Measurements from ENCODE around the gene DRC3. TPM values are rescaled to one million over a fixed set of nuclear protein-coding genes. Genes with fewer than 3 reads are reported as not detected.

The DRC3 gene, protein sequence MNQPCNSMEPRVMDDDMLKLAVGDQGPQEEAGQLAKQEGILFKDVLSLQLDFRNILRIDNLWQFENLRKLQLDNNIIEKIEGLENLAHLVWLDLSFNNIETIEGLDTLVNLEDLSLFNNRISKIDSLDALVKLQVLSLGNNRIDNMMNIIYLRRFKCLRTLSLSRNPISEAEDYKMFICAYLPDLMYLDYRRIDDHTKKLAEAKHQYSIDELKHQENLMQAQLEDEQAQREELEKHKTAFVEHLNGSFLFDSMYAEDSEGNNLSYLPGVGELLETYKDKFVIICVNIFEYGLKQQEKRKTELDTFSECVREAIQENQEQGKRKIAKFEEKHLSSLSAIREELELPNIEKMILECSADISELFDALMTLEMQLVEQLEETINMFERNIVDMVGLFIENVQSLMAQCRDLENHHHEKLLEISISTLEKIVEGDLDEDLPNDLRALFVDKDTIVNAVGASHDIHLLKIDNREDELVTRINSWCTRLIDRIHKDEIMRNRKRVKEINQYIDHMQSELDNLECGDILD
- 1.1 TPM for polyA plus RNA-seq (2013, experiment 1 of 2)
- 0.62 TPM for polyA plus RNA-seq (2013, experiment 2 of 2)

DNA sequence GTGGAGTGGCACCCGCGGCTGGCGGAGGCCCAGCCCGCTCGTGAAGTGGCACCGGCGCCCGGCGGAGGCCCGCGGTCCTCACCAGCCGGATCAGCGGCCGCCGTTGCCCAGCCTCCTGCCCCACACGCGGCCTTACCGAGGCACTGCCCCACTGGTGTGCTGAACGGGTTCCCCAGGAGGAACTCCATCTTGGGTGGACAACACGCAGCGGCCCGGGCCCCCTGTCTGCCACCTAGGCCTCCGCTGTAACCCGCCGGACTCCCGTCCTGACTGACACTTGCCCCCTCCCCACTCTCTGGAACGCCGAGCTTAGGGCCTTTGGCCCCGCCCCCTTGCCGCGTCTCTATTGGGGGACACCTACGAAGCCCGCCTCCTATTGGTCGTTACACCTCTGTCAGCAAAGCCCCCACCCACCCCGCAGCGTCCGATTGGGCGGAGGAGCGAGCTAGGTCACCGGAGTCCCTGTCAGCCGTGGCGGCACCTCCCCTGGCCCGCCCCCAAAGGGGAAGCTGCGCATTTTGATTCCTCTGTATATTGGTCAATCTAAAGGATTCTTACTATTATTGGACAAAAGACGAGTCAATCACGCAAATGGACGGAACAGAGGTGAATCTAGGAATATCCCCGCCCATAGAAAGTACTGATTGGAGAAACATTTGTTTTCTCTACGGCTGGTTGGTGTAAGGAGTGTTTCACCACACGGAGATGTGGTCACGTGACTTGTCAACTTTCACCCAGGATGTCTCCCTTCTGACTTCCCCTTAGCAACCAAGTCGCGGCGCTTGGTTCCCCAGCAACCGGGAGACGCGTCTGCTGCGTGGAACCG is at the start of gene DRC3, which contains the start of gene TOM1L2:
Gene DRC3, plus strand, starts transcription at position 737 of the 826 bp plus-strand sequence. CDS start 4,737 bp downstream, outside the sequence.
Gene TOM1L2, minus strand, starts transcription at position 275 of the 826 bp plus-strand sequence. Its CDS starts 87 bp downstream, at position 188.
- Histone ChIP-seq H2BK15ac (ENCODE audit: low read length) (no peak within 1 kb of the TSS), H2BK12ac (ENCODE audit: low read length) (no peak within 1 kb of the TSS), H2AFZ (ENCODE audit: low read length) (peak within 1 kb of the TSS; percentile 90)

DNA sequence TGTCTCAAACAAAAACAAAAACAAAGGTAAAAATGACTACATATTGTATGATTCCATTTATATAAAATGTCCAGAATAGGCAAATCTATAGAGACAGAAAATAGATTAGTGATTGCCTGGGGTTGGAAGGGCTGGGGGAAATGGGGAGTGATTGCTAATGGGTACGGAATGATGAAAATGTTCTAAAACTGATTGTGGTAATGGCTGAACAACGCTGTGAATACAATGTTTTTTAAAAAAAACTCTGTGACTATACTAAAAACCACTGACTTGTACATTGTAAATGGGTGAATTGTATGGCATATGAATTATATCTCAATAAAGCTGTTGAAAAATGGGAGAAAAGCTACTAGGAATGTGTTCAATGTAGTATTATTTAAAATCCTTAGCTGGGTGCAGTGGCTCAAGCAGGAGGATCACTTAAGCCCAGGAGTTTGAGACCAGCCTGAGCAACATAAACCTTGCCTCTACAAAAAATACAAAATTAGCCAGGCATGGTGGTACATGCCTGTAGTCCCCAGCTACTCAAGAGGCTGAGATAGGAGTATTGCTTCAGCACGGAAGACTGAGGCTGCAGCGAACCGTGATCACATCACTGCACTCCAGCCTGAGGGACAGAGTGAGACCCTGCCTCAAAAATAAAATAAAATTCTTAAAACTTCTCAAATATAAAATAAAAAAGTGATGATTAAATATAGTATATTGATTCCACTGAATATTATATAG is 48.4 kb upstream of the DRC3 start:
- no peak for DNase-seq (ENCODE audit: low spot score)
- no peaks in the 10 kb centered on the region for H3K27me3 ChIP-seq (ENCODE audit: control insufficient read depth in 3 of 3, insufficient read depth in 3 of 3, low read depth in 1 of 3, low read length in 3 of 3)
- no peaks in the 10 kb centered on the region for H3K9me3 ChIP-seq (replicated peaks in 1 of 2; ENCODE audit: control insufficient read depth in 2 of 2, insufficient read depth in 1 of 2, low read depth in 1 of 2, low read length in 2 of 2)
- H3K9ac ChIP-seq (ENCODE audit: low read depth, low read length, poor library complexity), result no peak overlapping the region
- no peak overlapping the region for H2BK5ac ChIP-seq (ENCODE audit: low read length)
- H3K18ac ChIP-seq (ENCODE audit: low read length), result no peak overlapping the region
- no peaks in the 10 kb centered on the region for H3K79me1 ChIP-seq (ENCODE audit: low read depth, low read length)
- H3K4me2 ChIP-seq (ENCODE audit: insufficient read depth, low read length, poor library complexity, severe bottlenecking), result no peak overlapping the region
- H3K4ac ChIP-seq (ENCODE audit: low read length), result no peak overlapping the region
- H2AK5ac ChIP-seq (ENCODE audit: low read depth, low read length), result no peak overlapping the region
- no CpG with 5 or more reads among the region's 5 CpGs for WGBS, 2 donors (ENCODE audit: extremely low coverage in 2 of 2, insufficient read length in 2 of 2, insufficient replicate concordance in 1 of 2)
- no peak overlapping the region for H4K8ac ChIP-seq (ENCODE audit: low read depth, low read length)
- H3K4me3 ChIP-seq (ENCODE audit: low read length in 2 of 2), result no peak overlapping the region
- no peak overlapping the region for H3K23ac ChIP-seq (ENCODE audit: low read depth, low read length, poor library complexity)
- peaks cover 32 to 39% of the 10 kb centered on the region in 2 donors for H3K4me1 ChIP-seq (ENCODE audit: control insufficient read depth in 2 of 2, insufficient read depth in 1 of 2, low read depth in 1 of 2, low read length in 2 of 2)
- H2AFZ ChIP-seq (ENCODE audit: low read length), result no peak overlapping the region
- no peak overlapping the region for H4K91ac ChIP-seq (ENCODE audit: low read depth, low read length, poor library complexity)
- no peak overlapping the region for H2BK12ac ChIP-seq (ENCODE audit: low read length)
- no peaks in the 10 kb centered on the region for H3K36me3 ChIP-seq (replicated peaks in 1 of 2; ENCODE audit: control insufficient read depth in 2 of 2, insufficient read depth in 2 of 2, low read length in 2 of 2)
- H2BK120ac ChIP-seq (ENCODE audit: low read depth, low read length), result no peak overlapping the region
- H3K14ac ChIP-seq (ENCODE audit: low read length), result no peak overlapping the region
- H2BK15ac ChIP-seq (ENCODE audit: low read length), result no peak overlapping the region
- H3K27ac ChIP-seq (replicated peaks; ENCODE audit: low read length), result no peak overlapping the region

More for the DNA sequence above, at the start of gene DRC3, which contains the start of gene TOM1L2:
- Histone ChIP-seq H3K18ac (ENCODE audit: low read length) (peak within 1 kb of the TSS; percentile 49), H3K4me2 (ENCODE audit: insufficient read depth, low read length, poor library complexity, severe bottlenecking) (peak within 1 kb of the TSS; percentile 92), H3K4ac (ENCODE audit: low read length) (no peak within 1 kb of the TSS), H2AK5ac (ENCODE audit: low read depth, low read length) (peak within 1 kb of the TSS; percentile 94), H3K9ac (ENCODE audit: low read depth, low read length, poor library complexity) (peak within 1 kb of the TSS; percentile 91), H3K36me3 (replicated peaks in 1 of 2; ENCODE audit: control insufficient read depth in 2 of 2, insufficient read depth in 2 of 2, low read length in 2 of 2) (no peaks in the 10 kb centered on the region), H3K23ac (ENCODE audit: low read depth, low read length, poor library complexity) (peak within 1 kb of the TSS; percentile 81), H3K27ac (replicated peaks; ENCODE audit: low read length) (no peak within 1 kb of the TSS), H3K79me1 (ENCODE audit: low read depth, low read length) (peaks cover 4% of the 10 kb centered on the region), H3K9me3 (replicated peaks in 1 of 2; ENCODE audit: control insufficient read depth in 2 of 2, insufficient read depth in 1 of 2, low read depth in 1 of 2, low read length in 2 of 2) (no peaks in the 10 kb centered on the region), H3K14ac (ENCODE audit: low read length) (peak within 1 kb of the TSS; percentile 14), H4K91ac (ENCODE audit: low read depth, low read length, poor library complexity) (no peak within 1 kb of the TSS), H3K27me3 (ENCODE audit: control insufficient read depth in 3 of 3, insufficient read depth in 3 of 3, low read depth in 1 of 3, low read length in 3 of 3) (no peaks in the 10 kb centered on the region), H4K8ac (ENCODE audit: low read depth, low read length) (peak within 1 kb of the TSS; percentile 27), H3K4me1 (ENCODE audit: control insufficient read depth in 2 of 2, insufficient read depth in 1 of 2, low read depth in 1 of 2, low read length in 2 of 2) (peaks cover 9 to 13% of the 10 kb centered on the region in 2 donors), H2BK5ac (ENCODE audit: low read length) (peak within 1 kb of the TSS; percentile 71), H3K4me3 (ENCODE audit: low read length in 2 of 2) (peak within 1 kb of the TSS; percentile 64 to 89), H2BK120ac (ENCODE audit: low read depth, low read length) (no peak within 1 kb of the TSS)
- no CpG with 5 or more reads among the region's 59 CpGs for WGBS, 2 donors (ENCODE audit: extremely low coverage in 2 of 2, insufficient read length in 2 of 2, insufficient replicate concordance in 1 of 2)
- peak; percentile 100 for DNase-seq (ENCODE audit: low spot score)

DNA sequence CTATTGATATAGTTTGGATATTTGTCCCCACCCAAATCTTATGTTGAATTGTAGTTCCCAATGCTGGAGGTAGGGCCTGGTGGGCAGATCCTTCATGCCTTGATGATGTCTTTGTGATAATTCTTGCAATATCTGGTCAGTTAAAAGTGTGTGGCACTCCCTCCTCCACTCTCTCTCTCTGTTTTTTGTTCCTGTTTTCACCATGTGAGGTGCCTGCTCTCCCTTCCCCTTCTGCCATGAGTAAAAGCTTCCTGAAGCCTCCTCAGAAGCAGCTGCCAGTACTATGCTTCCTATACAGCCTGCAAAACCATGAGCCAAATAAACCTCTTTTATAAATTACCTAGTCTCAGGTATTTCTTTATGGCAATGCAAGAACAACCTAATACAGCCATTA is 47.8 kb upstream of the DRC3 start:
- Histone ChIP-seq H3K18ac (ENCODE audit: low read length) (no peak overlapping the region), H3K4me1 (ENCODE audit: control insufficient read depth in 2 of 2, insufficient read depth in 1 of 2, low read depth in 1 of 2, low read length in 2 of 2) (peaks cover 32 to 41% of the 10 kb centered on the region in 2 donors)

More for the DNA sequence above, 47.8 kb upstream of the DRC3 start:
- Histone ChIP-seq H3K4ac (ENCODE audit: low read length) (no peak overlapping the region), H3K27me3 (ENCODE audit: control insufficient read depth in 3 of 3, insufficient read depth in 3 of 3, low read depth in 1 of 3, low read length in 3 of 3) (no peaks in the 10 kb centered on the region), H3K9me3 (replicated peaks in 1 of 2; ENCODE audit: control insufficient read depth in 2 of 2, insufficient read depth in 1 of 2, low read depth in 1 of 2, low read length in 2 of 2) (no peaks in the 10 kb centered on the region), H2BK15ac (ENCODE audit: low read length) (no peak overlapping the region), H2AFZ (ENCODE audit: low read length) (no peak overlapping the region), H3K36me3 (replicated peaks in 1 of 2; ENCODE audit: control insufficient read depth in 2 of 2, insufficient read depth in 2 of 2, low read length in 2 of 2) (no peaks in the 10 kb centered on the region), H3K23ac (ENCODE audit: low read depth, low read length, poor library complexity) (no peak overlapping the region), H2AK5ac (ENCODE audit: low read depth, low read length) (no peak overlapping the region), H2BK12ac (ENCODE audit: low read length) (no peak overlapping the region), H4K91ac (ENCODE audit: low read depth, low read length, poor library complexity) (no peak overlapping the region), H3K27ac (replicated peaks; ENCODE audit: low read length) (no peak overlapping the region), H4K8ac (ENCODE audit: low read depth, low read length) (no peak overlapping the region), H2BK120ac (ENCODE audit: low read depth, low read length) (no peak overlapping the region), H3K14ac (ENCODE audit: low read length) (no peak overlapping the region), H3K4me3 (ENCODE audit: low read length in 2 of 2) (no peak overlapping the region), H3K9ac (ENCODE audit: low read depth, low read length, poor library complexity) (no peak overlapping the region), H3K79me1 (ENCODE audit: low read depth, low read length) (no peaks in the 10 kb centered on the region), H3K4me2 (ENCODE audit: insufficient read depth, low read length, poor library complexity, severe bottlenecking) (no peak overlapping the region), H2BK5ac (ENCODE audit: low read length) (no peak overlapping the region)
- DNase-seq (ENCODE audit: low spot score), result no peak

Data from neuronal stem cell (in vitro differentiated cells).